Epithelial cell of esophagus (primary cell): ENCODE measurements around the gene WDR77.

Source experiments
- DNase-seq: peaks from one replicate; pipeline ENCODE4 v3.0.0; 2010; ENCODE audit warnings: low read depth
- H3K4me3 ChIP-seq: 2 replicates; pipeline ENCODE4 v1.5.1; 2011; ENCODE audit warnings: mild to moderate bottlenecking, low read length, control low read depth
- TF ChIP-seq, protein P1 (sequence below): IDR thresholded peaks from 2 replicates; pipeline ENCODE4 v1.5.1; 2011; ENCODE audit warnings: low read depth, mild to moderate bottlenecking, low read length, control low read depth, inconsistent platforms; ENCODE audit not compliant: insufficient read depth; ENCODE audit errors: missing control alignments

The WDR77 gene

DNA sequence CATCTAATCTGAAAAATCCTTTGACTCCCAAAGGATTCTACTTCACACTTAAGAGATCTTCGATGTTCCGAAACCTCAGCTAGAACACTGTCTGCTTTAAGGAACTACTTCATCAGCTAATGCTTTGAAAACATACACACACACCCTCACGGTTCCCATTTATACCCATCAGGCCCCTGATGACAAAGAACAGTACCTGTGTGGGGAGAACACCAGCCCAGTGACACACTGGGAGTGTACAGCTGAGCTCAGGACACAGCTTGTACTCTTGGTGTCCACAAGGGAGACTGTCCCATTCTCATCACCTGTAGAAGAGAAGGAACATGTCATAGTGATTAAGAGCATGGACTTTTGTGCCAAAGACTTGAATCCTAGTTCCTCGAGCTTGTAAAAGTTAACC lies 6.6 kb downstream of the WDR77 start:
- no peak overlapping the region for H3K4me3 ChIP-seq
- no peak for DNase-seq
- TF ChIP-seq, protein P1, sequence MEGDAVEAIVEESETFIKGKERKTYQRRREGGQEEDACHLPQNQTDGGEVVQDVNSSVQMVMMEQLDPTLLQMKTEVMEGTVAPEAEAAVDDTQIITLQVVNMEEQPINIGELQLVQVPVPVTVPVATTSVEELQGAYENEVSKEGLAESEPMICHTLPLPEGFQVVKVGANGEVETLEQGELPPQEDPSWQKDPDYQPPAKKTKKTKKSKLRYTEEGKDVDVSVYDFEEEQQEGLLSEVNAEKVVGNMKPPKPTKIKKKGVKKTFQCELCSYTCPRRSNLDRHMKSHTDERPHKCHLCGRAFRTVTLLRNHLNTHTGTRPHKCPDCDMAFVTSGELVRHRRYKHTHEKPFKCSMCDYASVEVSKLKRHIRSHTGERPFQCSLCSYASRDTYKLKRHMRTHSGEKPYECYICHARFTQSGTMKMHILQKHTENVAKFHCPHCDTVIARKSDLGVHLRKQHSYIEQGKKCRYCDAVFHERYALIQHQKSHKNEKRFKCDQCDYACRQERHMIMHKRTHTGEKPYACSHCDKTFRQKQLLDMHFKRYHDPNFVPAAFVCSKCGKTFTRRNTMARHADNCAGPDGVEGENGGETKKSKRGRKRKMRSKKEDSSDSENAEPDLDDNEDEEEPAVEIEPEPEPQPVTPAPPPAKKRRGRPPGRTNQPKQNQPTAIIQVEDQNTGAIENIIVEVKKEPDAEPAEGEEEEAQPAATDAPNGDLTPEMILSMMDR: no peak

DNA sequence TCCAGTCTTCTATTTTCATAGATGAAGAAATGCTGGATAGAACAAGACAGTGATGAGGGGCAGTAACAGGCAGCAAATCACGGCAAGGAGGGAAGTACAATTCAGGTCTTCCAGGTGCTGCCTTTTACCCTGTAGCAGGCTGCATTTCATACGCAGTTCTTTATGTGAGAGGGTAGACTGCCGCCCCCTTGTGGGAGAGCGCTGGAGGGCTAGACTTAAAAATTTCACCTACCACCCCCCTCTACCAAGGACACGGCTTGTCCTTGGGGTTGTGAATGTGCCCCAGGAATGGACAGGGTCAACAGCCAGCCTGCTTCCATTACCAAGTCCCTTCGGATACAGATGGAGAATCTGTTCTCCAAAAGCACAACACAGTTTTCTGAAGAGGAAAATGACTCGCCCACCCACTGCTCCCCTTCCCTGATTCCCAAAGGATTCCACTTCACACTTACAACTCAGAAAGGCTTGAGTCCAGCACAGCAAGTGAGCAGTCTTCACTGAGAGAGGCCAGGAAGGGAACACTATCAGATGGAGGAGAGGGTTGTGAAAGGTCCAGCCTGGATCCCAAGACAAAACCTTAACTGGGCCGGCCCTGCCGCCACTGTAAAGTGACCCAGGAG lies 7.4 kb downstream of the WDR77 start:
- DNase-seq: peak; percentile 37
- TF ChIP-seq, protein P1: peak; percentile 50
- H3K4me3 ChIP-seq: no peak overlapping the region

DNA sequence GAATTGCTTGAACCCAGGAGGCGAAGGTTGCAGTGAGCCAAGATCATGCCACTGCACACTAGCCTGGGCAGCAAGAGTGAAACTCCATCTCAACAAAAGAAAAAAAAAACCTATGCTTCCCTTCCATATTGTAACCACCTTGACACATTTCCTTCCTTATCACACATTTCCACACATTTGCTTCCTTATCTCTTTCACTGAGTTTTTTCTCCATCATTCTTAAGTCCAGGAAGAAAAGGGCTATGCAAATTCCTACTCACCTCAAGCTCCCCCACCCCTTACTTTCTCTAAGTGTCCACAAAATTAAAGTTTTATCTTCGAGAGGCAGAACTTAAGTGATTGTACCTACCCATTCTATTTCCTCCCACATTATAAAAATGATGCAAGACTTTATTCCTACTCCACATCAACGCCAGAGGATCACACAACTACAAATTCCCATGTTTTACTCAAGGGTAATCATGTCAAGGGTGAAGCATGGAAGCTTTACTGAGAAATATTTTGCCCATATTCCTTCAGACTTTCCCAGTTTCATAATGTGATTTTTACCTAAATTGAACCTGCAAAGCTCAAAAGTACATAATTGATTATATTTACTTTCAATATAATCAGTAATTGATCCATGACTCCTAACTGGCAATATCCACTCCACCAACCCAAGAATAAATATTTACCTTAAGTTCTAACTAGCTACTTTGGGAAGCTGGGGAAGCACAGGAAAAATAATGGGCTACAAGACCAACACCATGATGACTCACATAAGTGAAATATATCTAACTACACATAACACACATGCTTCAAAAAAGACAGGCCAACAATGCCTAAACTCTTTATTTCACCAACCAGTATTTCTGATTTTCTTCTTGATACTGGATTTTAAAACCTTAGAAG lies 9.3 kb downstream of the WDR77 start:
- DNase-seq: no peak
- no peak overlapping the region for H3K4me3 ChIP-seq
- TF ChIP-seq, protein P1: no peak

GRCh38 chr1:111436726-111437125 lies 12.3 kb downstream of the WDR77 start:
- DNase-seq: peak; percentile 43
- no peak overlapping the region for H3K4me3 ChIP-seq
- TF ChIP-seq, protein P1: no peak

DNA sequence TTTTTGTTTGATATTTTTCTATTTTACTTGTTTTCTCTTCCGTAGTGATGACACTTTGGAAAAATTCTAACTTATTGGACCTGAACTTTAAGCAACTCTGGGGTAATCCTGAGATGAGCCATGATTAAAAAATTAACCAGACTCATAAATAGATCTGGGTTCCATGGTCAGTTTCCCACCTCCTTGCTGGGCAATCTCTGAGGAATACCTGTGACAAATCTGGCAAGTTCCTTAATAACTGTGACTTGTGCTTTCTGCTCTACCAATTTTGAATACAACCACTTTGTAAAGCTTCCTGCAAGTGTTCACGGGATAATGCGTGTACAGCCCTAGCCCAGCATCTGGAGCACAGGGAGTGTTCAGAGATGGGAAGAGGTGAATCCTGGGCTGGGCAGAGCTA lies 24.8 kb downstream of the WDR77 start:
- DNase-seq: no peak
- TF ChIP-seq, protein P1: no peak

DNA sequence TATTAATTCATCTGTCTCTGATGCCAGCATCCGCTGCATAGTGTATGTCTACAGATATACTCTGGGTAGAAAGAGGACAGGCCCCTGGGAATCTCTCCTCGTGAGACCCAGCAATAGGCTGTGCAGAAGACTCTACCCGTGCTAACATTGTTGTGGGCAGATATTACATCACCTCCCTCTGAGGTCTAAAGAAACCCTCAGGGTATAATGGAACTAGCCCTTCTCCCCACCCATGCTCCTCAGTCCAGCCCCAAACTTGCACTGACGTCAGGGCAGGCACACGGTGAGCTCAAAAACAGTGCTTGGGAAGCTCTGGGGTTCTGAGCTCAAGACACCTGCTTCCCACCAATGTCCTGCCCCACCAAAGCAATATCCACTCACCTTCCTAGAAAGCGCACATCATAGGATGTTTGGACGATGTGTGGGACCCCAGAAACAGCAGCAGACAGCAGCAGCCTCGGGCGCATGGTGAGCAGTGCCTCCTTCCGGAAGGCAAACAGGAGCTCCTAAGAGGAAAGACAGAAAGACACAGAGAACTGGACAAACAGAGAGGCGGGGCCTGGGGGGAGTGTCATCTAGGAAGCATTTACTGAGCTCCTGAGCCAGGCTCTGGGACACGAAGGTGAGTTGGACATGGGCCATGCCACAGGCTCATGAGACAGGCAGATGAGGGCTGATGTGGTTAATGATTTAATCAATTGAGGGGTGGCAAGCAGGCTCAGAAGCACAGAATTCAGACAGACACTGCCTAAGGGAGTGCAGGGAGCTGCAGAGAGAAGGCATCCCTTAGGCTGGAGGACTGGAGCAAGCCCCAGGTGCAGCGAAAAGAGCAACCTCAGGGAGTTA lies 26.3 kb downstream of the WDR77 start:
- H3K4me3 ChIP-seq: no peak overlapping the region
- TF ChIP-seq, protein P1: peak; percentile 2
- peak; percentile 74 for DNase-seq

More for the DNA sequence above, 24.8 kb downstream of the WDR77 start:
- no peak overlapping the region for H3K4me3 ChIP-seq
